ENCODE data around the gene FAM83C.

DNA sequence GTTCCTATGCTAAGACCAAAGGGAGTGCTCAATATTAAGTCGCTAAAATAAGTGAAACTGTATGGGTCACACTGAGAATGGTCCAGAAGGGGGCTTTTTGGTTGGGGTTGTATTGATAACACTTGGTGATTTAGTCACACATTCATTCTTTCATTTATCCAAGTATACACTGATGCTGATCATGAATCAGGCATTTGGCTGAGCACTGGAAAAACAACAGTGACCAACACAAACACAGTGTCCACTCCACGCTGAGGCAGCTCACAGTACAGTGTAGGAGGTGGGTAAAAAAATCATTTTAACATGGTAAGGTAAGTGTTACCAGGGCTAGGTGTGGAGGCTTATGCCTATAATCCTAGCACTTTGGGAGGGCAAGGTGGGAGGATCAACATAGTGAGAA is 9.2 kb upstream of the FAM83C start:
- TF ChIP-seq SUZ12 (IDR thresholded peaks at IDR 0.05; ENCODE audit: extremely low read depth, insufficient read depth, insufficient read length) (no peak), YY1 (IDR thresholded peaks at IDR 0.05; ENCODE audit: insufficient read depth, insufficient read length) (no peak)

All from NT2/D1 (cell line).